GM18519 (cell line): ENCODE results near the gene ACCSL.

Experiments used
- ATAC-seq: cut with Tn5 transposase; IDR thresholded peaks from one replicate; pipeline ENCODE4 v1.9.1; 2021; ENCODE audit warnings: mild to moderate bottlenecking, moderate library complexity; ENCODE audit not compliant: unreplicated experiment, low FRiP score

ACCSL gene

DNA sequence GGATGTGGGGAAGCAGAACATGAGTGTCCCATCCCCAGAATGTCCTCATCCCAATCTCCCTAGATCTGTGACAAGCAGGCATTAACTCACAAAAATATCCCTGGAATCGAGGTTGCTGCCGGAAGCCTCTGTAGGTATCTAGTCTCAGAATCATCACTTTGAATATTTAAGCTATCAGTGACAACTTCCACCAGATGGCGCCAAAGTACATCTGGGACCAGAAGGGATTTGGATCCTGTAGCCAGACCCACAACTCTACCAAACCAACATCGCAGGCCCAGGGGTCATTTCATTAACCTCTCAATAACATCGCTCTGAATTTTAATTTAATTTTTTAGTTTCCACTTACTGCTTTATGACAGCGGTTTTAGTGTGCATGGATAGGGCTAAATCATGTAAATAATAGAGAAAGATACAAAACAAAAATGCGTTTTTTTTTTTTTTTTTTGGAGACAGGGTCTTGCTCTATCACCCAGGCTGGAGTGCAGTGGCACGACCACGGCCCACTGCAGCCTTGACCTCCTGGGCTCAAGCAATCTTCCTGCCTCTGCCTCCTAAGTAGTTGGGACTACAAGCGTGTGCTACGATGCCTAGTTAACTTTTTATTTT is 46.6 kb downstream of the ACCSL start:
- no peak for ATAC-seq

GRCh38 chr11:44095506-44096359 is 48.0 kb downstream of the ACCSL start, which contains the start of gene EXT2:
TSS of gene EXT2 (plus strand) at chr11:44095678. CDS start at chr11:44107713, 12,035 bp downstream.
- ATAC-seq: peak; percentile 88

- ATAC-seq: no peak
Measured at GRCh38 chr11:44096360-44097185, 48.8 kb downstream of the ACCSL start.

- no peak for ATAC-seq
Measured at GRCh38 chr11:44097821-44098220, 50.0 kb downstream of the ACCSL start.

GRCh38 chr11:44101098-44101497 is 53.3 kb downstream of the ACCSL start:
- no peak for ATAC-seq

- no peak for ATAC-seq
Measured at GRCh38 chr11:44104481-44105294, 56.9 kb downstream of the ACCSL start.

- no peak for ATAC-seq
Measured at GRCh38 chr11:44108260-44108659, 60.5 kb downstream of the ACCSL start.
